ENCODE results near the gene PHOSPHO2. TPM values are rescaled to one million over a fixed set of nuclear protein-coding genes. Genes with fewer than 3 reads are reported as not detected.

Gene PHOSPHO2
- total RNA-seq, 1 experiment from 2014 or later: 5.9 TPM

DNA sequence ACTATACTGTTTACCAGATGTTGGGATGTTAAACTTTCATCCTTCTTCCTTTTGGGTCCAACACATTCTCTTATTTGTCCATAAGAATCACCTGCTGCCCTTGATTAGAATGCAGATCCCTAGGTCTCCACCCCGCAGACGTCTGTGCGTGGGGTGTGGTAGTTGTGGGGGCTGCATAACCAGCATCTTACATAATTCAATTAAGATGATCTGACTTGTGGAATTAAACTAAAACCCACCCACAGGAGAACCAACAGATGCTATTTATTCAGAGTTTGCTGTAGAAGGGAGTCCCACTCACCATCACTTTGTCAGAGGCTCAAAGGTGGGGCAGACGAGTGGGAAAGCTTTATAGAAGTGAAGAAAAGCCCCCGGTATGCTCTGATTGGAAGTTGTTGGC, 37.8 kb downstream of the PHOSPHO2 start:
- Histone ChIP-seq H3K36me3 (ENCODE audit: low read depth, low read length) (no peaks in the 10 kb centered on the region), H3K9me2 (replicated peaks; ENCODE audit: low read length) (no peaks in the 10 kb centered on the region), H3K4me2 (ENCODE audit: low read length) (no peak overlapping the region), H3K27ac (ENCODE audit: low read length) (no peak overlapping the region), H3K9ac (ENCODE audit: low read length) (no peak overlapping the region), H3K27me3 (ENCODE audit: low read length) (no peaks in the 10 kb centered on the region), H3K4me3 (ENCODE audit: low read length) (no peak overlapping the region), H3K9me3 (ENCODE audit: low read length) (no peaks in the 10 kb centered on the region), H3F3A (ENCODE audit: low read length, unreplicated experiment) (no peaks in the 10 kb centered on the region), H3K79me2 (ENCODE audit: low read length) (peaks cover 27% of the 10 kb centered on the region), H2AFZ (ENCODE audit: low read length) (no peak overlapping the region), H4K20me1 (ENCODE audit: low read length) (no peaks in the 10 kb centered on the region), H3K4me1 (ENCODE audit: insufficient read depth, low read length) (peaks cover 36% of the 10 kb centered on the region)
- no peak for DNase-seq
- TF ChIP-seq EZH2phosphoT487 (IDR thresholded peaks at IDR 0.05; ENCODE audit: borderline replicate concordance, low read length): no peak
- TF ChIP-seq EZH2 (IDR thresholded peaks at IDR 0.05; ENCODE audit: low read length, unreplicated experiment): no peak
- TF ChIP-seq CTCF (conservative IDR thresholded peaks at IDR 0.05; ENCODE audit: low read depth, low read length): no peak
- ChIA-PET CTCF (no interaction called here), POLR2A (ENCODE audit: unreplicated experiment) (no interaction called here)
- intact Hi-C loops (cut with micrococcal nuclease): no loop called here
- ATAC-seq: no peak
- BruUV-seq (replicated peaks): no TSS peak

- Histone ChIP-seq H3F3A (ENCODE audit: low read length, unreplicated experiment) (no peaks in the 10 kb centered on the region), H3K4me3 (ENCODE audit: low read length) (peak overlapping the region; percentile 82), H3K27ac (ENCODE audit: low read length) (no peak overlapping the region), H3K27me3 (ENCODE audit: low read length) (no peaks in the 10 kb centered on the region), H3K4me2 (ENCODE audit: low read length) (peak overlapping the region; percentile 91), H3K9ac (ENCODE audit: low read length) (no peak overlapping the region), H2AFZ (ENCODE audit: low read length) (peak overlapping the region; percentile 95), H4K20me1 (ENCODE audit: low read length) (no peaks in the 10 kb centered on the region), H3K9me2 (replicated peaks; ENCODE audit: low read length) (no peaks in the 10 kb centered on the region), H3K79me2 (ENCODE audit: low read length) (peaks cover 27% of the 10 kb centered on the region), H3K9me3 (ENCODE audit: low read length) (no peaks in the 10 kb centered on the region), H3K36me3 (ENCODE audit: low read depth, low read length) (no peaks in the 10 kb centered on the region), H3K4me1 (ENCODE audit: insufficient read depth, low read length) (peaks cover 35% of the 10 kb centered on the region)
- intact Hi-C loops (cut with micrococcal nuclease): no loop called here
- BruUV-seq (replicated peaks): no TSS peak
- ATAC-seq (peak; percentile 1; the same call in 1 of the 2 replicates), DNase-seq (no peak)
- TF ChIP-seq EZH2 (IDR thresholded peaks at IDR 0.05; ENCODE audit: low read length, unreplicated experiment) (no peak), EZH2phosphoT487 (IDR thresholded peaks at IDR 0.05; ENCODE audit: borderline replicate concordance, low read length) (no peak), CTCF (conservative IDR thresholded peaks at IDR 0.05; ENCODE audit: low read depth, low read length) (no peak)
- POLR2A ChIA-PET (ENCODE audit: unreplicated experiment): no interaction called here
- CTCF ChIA-PET: no interaction called here
Measured at GRCh38 chr2:169732583-169733358, 38.5 kb downstream of the PHOSPHO2 start.

Data from PC-3 (cell line).